Spleen (tissue), 7 donors: ENCODE measurements around the gene GAS2.

Experiments
- CTCF ChIP-seq, 11 experiments: fragments of 200-600 bp in 7 of 11; fragments of 450-650 bp in 4 of 11; sonication (generic) in 4 of 11; IDR thresholded peaks in 8 of 11; conservative IDR thresholded peaks in 3 of 11; 1 replicate in 7 of 11; 2 replicates in 4 of 11; pipeline versions ENCODE4 v1.4.0 to v1.8.0; 2016 to 2021; ENCODE audit warnings: antibody characterized with exemption in 11 of 11, inconsistent platforms in 4 of 11, mild to moderate bottlenecking in 1 of 11
- POLR2A ChIP-seq, 3 donors: fragments of 450-650 bp; IDR thresholded peaks; one replicate each; pipeline ENCODE4 v1.5.1; 2017; ENCODE audit warnings: antibody characterized with exemption in 3 of 3, mild to moderate bottlenecking in 1 of 3
- donor health status: DM: no; HTN: no; CAD: no; lungs with moderate emphysema.
- donor health status: DM: no; HTN: no; CAD: no.
- donor health status: DM: no; HTN: no; CAD: no.

GRCh38 chr11:22723274-22723673 lies 56.9 kb downstream of the GAS2 start:
- TF ChIP-seq CTCF (IDR thresholded peaks at IDR 0.05 in 8 of 11, conservative IDR thresholded peaks at IDR 0.05 in 3 of 11) = no peak
- no peak for TF ChIP-seq POLR2A (IDR thresholded peaks at IDR 0.05)
